Adrenal gland (tissue), 5 donors: Measurements from ENCODE around the gene ADPRM.

ENCODE experiments used
- POLR2A ChIP-seq, 2 donors: fragments of 450-650 bp; IDR thresholded peaks; one replicate each; pipeline ENCODE4 v1.6.1; 2017; ENCODE audit warnings: antibody characterized with exemption in 2 of 2, mild to moderate bottlenecking in 2 of 2, moderate library complexity in 1 of 2
- TF ChIP-seq, protein P1 (sequence below), 6 experiments: fragments of 450-650 bp in 4 of 6; fragments of 200-600 bp in 2 of 6; sonication (generic) in 1 of 6; IDR thresholded peaks; 1 replicate in 5 of 6; 2 replicates in 1 of 6; pipeline versions ENCODE4 v1.5.1 to v1.8.0; 2016 to 2021; ENCODE audit warnings: antibody characterized with exemption in 6 of 6, mild to moderate bottlenecking in 2 of 6, moderate library complexity in 1 of 6
- donor health status: DM: no; HTN: no; CAD: no.

DNA sequence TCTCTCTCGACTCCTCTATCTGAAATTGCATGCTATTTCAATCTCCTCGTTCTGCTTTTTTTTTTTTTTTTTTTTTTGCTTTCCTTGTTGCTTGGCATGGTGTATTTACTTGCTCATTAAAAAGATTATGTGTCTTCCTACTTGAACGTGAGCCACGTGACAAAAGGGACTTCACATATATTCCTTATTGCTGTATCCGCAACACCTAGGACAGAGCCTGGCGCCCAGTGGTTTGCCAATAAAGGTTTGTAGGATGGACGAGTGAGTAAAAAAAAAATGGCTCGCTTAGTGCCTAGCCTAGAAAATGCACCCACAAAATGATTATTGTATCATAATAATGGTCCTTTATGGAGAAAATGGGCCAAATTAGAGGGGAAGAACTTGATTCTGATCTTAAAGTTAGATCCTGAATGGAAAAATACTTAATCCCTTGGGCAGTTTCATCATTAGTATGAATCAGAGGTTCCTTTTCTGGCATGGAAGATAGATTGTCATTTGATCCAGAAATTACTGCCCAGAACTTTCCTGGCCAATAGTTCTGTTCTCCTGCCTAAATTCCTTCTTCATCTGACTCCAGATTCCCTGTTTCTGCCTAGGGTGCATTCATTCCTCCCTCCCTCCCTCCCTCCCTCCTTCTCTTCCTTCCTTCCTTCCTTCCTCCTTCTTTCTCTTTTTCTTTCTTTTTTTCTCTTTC, 46.1 kb downstream of the ADPRM start:
- TF ChIP-seq, protein P1, sequence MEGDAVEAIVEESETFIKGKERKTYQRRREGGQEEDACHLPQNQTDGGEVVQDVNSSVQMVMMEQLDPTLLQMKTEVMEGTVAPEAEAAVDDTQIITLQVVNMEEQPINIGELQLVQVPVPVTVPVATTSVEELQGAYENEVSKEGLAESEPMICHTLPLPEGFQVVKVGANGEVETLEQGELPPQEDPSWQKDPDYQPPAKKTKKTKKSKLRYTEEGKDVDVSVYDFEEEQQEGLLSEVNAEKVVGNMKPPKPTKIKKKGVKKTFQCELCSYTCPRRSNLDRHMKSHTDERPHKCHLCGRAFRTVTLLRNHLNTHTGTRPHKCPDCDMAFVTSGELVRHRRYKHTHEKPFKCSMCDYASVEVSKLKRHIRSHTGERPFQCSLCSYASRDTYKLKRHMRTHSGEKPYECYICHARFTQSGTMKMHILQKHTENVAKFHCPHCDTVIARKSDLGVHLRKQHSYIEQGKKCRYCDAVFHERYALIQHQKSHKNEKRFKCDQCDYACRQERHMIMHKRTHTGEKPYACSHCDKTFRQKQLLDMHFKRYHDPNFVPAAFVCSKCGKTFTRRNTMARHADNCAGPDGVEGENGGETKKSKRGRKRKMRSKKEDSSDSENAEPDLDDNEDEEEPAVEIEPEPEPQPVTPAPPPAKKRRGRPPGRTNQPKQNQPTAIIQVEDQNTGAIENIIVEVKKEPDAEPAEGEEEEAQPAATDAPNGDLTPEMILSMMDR (IDR thresholded peaks at IDR 0.05): no peak
- TF ChIP-seq POLR2A (IDR thresholded peaks at IDR 0.05): no peak
